Right lobe of liver (tissue), 6 donors: Measurements from ENCODE around the gene NRXN3. TPM values are rescaled to one million over a fixed set of nuclear protein-coding genes. Genes with fewer than 3 reads are reported as not detected.
A peak's percentile ranks its signal among the peaks of the same experiment; 100 is the strongest.

Experiments used
- ATAC-seq, 4 donors: fragments of 200-7000 bp; cut with Tn5 transposase; one replicate each; pipeline ENCODE4 v1.9.1; 2020; ENCODE audit warnings: mild to moderate bottlenecking in 4 of 4, moderate library complexity in 4 of 4
- DNase-seq, 3 donors: peaks; one replicate each; pipeline ENCODE4 v3.0.0-alpha.2; 2020
- H3K27ac ChIP-seq, 3 donors: fragments of 200-600 bp; one replicate each; pipeline ENCODE4 v1.8.0; 2022
- H3K27me3 ChIP-seq, 2 donors: fragments of 200-600 bp; one replicate each; pipeline ENCODE4 v1.8.0; 2022
- H3K36me3 ChIP-seq, 4 donors: fragments of 200-600 bp; sonication (generic) in 1 of 4; one replicate each; pipeline versions ENCODE4 v1.5.1 to v1.8.0; 2017 to 2022; ENCODE audit warnings: control low read depth in 1 of 4
- H3K4me1 ChIP-seq, 4 donors: fragments of 200-600 bp; sonication (generic) in 1 of 4; one replicate each; pipeline versions ENCODE4 v1.5.1 to v1.8.0; 2017 to 2022; ENCODE audit warnings: control low read depth in 1 of 4
- H3K4me3 ChIP-seq, 3 donors: fragments of 200-600 bp; one replicate each; pipeline ENCODE4 v1.8.0; 2022
- H3K9me3 ChIP-seq, 4 donors: fragments of 200-600 bp; sonication (generic) in 1 of 4; one replicate each; pipeline versions ENCODE4 v1.5.1 to v1.8.0; 2017 to 2022; ENCODE audit warnings: control low read depth in 1 of 4
- POLR2A ChIP-seq: fragments of 450-650 bp; IDR thresholded peaks from one replicate; pipeline ENCODE4 v1.6.1; 2017; ENCODE audit warnings: antibody characterized with exemption, mild to moderate bottlenecking
- WGBS: methylation state at CpG from one replicate; pipeline ENCODE4 v1.1.6; 2018; ENCODE audit warnings: low coverage, low lambda C conversion rate; ENCODE audit not compliant: insufficient coverage; ENCODE audit errors: missing lambda C conversion rate; 5-methylcytosine and 5-hydroxymethylcytosine counted together
- intact Hi-C, 2 donors: fragments of 100-400 bp; cut with DNase I; formaldehyde crosslinking; loops; one replicate each; pipeline versions ENCODE4 v1.11.2 to v1.14.1; 2022
- total RNA-seq, 6 experiments: library from RNA; depleted of rRNA in 2 of 6; stranded (reverse); fragments of >200 nt in 2 of 6; fragmentation: NEBNext Ultra II Directional in 3 of 6; extraction: Animal tissue kit (Norgen Biotek cat#: 25700) in 3 of 6; gene quantifications; one replicate each; pipeline versions ENCODE4 v1.1.0 to v1.2.4, GENCODE V29; 2016 to 2023
- TF ChIP-seq, protein P1 (sequence below), 4 donors: fragments of 200-600 bp in 3 of 4; fragments of 450-650 bp in 1 of 4; IDR thresholded peaks; one replicate each; pipeline versions ENCODE4 v1.5.1 to v1.8.0; 2016 to 2022; ENCODE audit warnings: antibody characterized with exemption in 4 of 4, mild to moderate bottlenecking in 2 of 4
- donor health status: DM: no; HTN: yes; CAD: no.
- donor health status: DM: no; HTN: no; CAD: no.
- donor health status: DM: no; HTN: no; CAD: no.
- donor health status: DM: no; HTN: yes; CAD: no.
- donor health status: DM: no; HTN: yes; CAD: no.

The NRXN3 gene
- total RNA-seq, 6 experiments from 2014 or later = 0.06 to 0.51 (median 0.23) TPM; not detected in 1

GRCh38 chr14:78156196-78156595 lies 14.0 kb upstream of the NRXN3 start:
- TF ChIP-seq POLR2A = no peak
- TF ChIP-seq, protein P1, sequence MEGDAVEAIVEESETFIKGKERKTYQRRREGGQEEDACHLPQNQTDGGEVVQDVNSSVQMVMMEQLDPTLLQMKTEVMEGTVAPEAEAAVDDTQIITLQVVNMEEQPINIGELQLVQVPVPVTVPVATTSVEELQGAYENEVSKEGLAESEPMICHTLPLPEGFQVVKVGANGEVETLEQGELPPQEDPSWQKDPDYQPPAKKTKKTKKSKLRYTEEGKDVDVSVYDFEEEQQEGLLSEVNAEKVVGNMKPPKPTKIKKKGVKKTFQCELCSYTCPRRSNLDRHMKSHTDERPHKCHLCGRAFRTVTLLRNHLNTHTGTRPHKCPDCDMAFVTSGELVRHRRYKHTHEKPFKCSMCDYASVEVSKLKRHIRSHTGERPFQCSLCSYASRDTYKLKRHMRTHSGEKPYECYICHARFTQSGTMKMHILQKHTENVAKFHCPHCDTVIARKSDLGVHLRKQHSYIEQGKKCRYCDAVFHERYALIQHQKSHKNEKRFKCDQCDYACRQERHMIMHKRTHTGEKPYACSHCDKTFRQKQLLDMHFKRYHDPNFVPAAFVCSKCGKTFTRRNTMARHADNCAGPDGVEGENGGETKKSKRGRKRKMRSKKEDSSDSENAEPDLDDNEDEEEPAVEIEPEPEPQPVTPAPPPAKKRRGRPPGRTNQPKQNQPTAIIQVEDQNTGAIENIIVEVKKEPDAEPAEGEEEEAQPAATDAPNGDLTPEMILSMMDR (IDR thresholded peaks at IDR 0.05) = no peak
- WGBS = 67% methylated on average over 2 of the region's 2 CpGs
- Histone ChIP-seq H3K27ac (no peak overlapping the region), H3K27me3 (no peaks in the 10 kb centered on the region), H3K9me3 (no peaks in the 10 kb centered on the region), H3K36me3 (no peaks in the 10 kb centered on the region), H3K4me3 (no peak overlapping the region), H3K4me1 (no peaks in the 10 kb centered on the region)
- ATAC-seq (no peak), DNase-seq (no peak)
- intact Hi-C loops = no loop called here

DNA sequence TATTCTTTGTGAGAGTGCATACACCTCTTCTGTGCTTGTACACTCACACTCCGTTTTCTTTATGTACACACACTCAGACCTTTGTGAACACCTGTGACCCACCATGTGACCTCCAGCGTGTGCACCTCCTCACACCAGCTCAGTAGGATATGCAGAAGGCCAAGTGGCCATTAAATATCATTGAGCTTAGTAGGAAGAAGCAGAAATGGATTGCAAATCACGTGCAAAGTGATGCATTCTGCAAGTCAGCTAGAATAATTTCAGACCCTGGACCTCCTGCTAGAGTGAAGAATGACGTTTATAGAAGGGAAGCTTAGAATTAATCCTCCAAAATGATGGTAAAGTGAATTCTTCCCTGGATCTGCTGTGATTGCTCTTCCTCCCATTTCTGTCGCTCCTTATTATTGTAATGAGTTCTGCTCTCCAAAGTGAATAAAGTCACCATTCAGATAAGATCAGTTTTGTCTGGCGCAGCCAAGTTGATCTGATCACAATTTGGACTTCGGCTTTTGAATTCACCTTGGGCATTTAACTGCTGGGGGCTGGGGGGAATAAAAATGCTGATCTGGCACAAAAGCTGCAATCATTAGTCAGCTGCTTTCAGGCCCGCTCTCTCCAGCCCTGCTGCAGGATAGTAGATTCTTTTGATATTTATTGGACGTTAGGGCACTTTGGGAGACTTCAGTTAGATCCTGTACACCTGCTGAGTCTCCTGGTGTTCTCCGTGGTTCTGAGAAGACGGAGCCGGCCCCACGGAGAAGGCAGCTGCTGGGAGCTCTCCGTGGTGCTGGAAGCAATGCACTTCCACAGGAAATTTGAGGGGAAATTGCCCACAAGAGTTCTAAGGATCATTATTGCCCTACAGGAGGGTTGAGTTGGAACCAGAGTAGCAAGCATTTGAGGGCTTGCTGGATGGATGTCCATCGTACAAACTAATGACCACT lies 12.4 kb upstream of the NRXN3 start:
- no peaks in the 10 kb centered on the region for H3K27me3 ChIP-seq
- intact Hi-C loops = no loop called here
- TF ChIP-seq, protein P1 (IDR thresholded peaks at IDR 0.05) = no peak
- TF ChIP-seq POLR2A = no peak
- WGBS = 24% methylated on average over 15 of the region's 15 CpGs
- H3K9me3 ChIP-seq = no peaks in the 10 kb centered on the region
- H3K36me3 ChIP-seq = no peaks in the 10 kb centered on the region
- ATAC-seq (peak in 1 of 4 donors; percentile 55), DNase-seq (no peak)
- H3K27ac ChIP-seq = no peak overlapping the region
- H3K4me1 ChIP-seq = no peaks in the 10 kb centered on the region
- H3K4me3 ChIP-seq = no peak overlapping the region

DNA sequence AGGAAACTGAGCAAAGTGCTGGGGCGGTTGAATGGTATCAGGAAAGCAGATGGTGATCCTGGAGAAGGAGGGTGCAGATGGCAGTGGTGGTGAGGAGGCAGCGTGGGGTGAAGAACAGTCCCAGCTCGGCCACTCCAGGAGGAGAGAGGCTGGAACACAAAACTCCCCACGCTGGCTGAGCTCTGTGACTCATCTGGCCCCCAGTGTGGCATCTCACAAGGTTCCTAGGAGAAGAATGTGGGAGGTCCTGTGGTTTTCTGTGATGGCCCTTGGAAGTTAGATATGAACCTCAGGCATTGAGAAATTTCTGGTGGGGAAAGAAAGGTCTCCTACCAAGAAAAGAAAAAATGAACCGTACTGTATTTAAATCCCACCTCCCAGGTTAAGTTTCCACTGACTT lies 8.0 kb upstream of the NRXN3 start:
- H3K27ac ChIP-seq = no peak overlapping the region
- DNase-seq (no peak), ATAC-seq (no peak)
- intact Hi-C loops = no loop called here
- H3K36me3 ChIP-seq = no peaks in the 10 kb centered on the region
- WGBS = 42% methylated on average over 4 of the region's 5 CpGs
- H3K4me3 ChIP-seq = no peak overlapping the region
- TF ChIP-seq, protein P1 (IDR thresholded peaks at IDR 0.05) = no peak
- no peak for TF ChIP-seq POLR2A
- H3K27me3 ChIP-seq = peaks cover 0 to 4% of the 10 kb centered on the region in 2 donors
- H3K4me1 ChIP-seq = no peaks in the 10 kb centered on the region
- no peaks in the 10 kb centered on the region for H3K9me3 ChIP-seq

DNA sequence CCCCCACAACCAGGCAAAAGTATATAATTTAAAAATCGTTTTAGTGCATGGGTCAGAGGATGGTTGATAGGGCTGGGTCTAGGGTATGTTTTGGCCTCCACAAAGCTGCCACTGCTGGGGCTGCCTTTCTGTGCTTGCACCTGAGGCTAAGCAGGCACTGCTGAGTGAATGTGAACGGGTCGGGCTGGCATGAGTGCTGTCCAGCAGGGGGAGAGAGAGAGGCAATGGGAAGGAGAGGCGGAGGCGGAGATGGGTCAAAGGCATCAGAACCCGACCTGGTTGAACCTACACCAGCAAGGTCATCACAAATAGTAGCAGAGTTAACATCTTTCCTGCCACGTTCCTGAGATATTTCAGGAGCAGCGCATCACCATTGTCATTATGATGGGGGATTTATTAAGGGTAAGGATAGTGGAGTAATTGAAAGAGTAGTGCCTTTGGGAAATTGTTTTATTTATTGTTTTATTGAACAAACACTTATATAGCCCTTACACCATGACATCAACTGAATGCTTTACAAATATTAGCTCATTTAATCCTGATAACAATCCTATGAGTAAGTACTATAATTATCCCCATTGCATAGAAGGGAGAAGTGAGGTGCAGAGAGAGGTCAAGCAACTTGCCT lies 5.8 kb upstream of the NRXN3 start:
- H3K4me1 ChIP-seq = no peaks in the 10 kb centered on the region
- no peaks in the 10 kb centered on the region for H3K36me3 ChIP-seq
- intact Hi-C loops = no loop called here
- peak; percentile 48 to 82 (median 62) for ATAC-seq
- no peak for TF ChIP-seq POLR2A
- TF ChIP-seq, protein P1 (IDR thresholded peaks at IDR 0.05) = peak in 3 of 4 donors; percentile 27 to 48 (median 36)
- H3K27me3 ChIP-seq = peaks cover 0 to 4% of the 10 kb centered on the region in 2 donors
- no peak overlapping the region for H3K27ac ChIP-seq
- no peak overlapping the region for H3K4me3 ChIP-seq
- 7% methylated on average over 8 of the region's 8 CpGs for WGBS
- peak in 1 of 3 donors; percentile 50 for DNase-seq
- H3K9me3 ChIP-seq = no peaks in the 10 kb centered on the region
